Activated CD4-positive, alpha-beta T cell treated with anti-CD3 and anti-CD28 coated beads for 36 hours (primary cell): ENCODE results near the gene TOP3B. TPM values are rescaled to one million over a fixed set of nuclear protein-coding genes. Genes with fewer than 3 reads are reported as not detected.

Source experiments
- ATAC-seq: fragments of 200-7000 bp; cut with Tn5 transposase; one replicate; pipeline ENCODE4 v1.10.0; 2021; ENCODE audit warnings: mild to moderate bottlenecking, moderate library complexity
- CTCF ChIA-PET: fragments of 350-600 bp; sonication (Branson Sonifier 250); formaldehyde crosslinking; loops from one replicate; lab custom pipeline; 2021; ENCODE audit warnings: antibody characterized with exemption; lab: Charles Lee
- POLR2A ChIA-PET: fragments of 350-600 bp; sonication (Branson Sonifier 250); formaldehyde crosslinking; loops from one replicate; lab custom pipeline; 2021; ENCODE audit warnings: antibody characterized with exemption, inconsistent platforms; lab: Charles Lee
- DNase-seq: peaks from one replicate; pipeline ENCODE4 v3.0.0-alpha.2; 2020
- H3K27ac Mint-ChIP-seq: one replicate; pipeline ENCODE4 v1.8.0; 2021; ENCODE audit warnings: mixed read lengths
- H3K27me3 Mint-ChIP-seq: one replicate; pipeline ENCODE4 v1.8.0; 2021; ENCODE audit warnings: mixed read lengths
- H3K36me3 Mint-ChIP-seq: one replicate; pipeline ENCODE4 v1.8.0; 2021; ENCODE audit warnings: low read depth, mixed read lengths
- H3K4me1 Mint-ChIP-seq: one replicate; pipeline ENCODE4 v1.8.0; 2021; ENCODE audit warnings: mixed read lengths
- H3K4me3 Mint-ChIP-seq: one replicate; pipeline ENCODE4 v1.8.0; 2021; ENCODE audit warnings: mild to moderate bottlenecking, moderate library complexity, mixed read lengths
- H3K9me3 Mint-ChIP-seq: one replicate; pipeline ENCODE4 v1.8.0; 2021; ENCODE audit warnings: low read depth, mixed read lengths
- intact Hi-C, 2 experiments: fragments of 100-400 bp; cut with DNase I in 1 of 2; cut with micrococcal nuclease in 1 of 2; formaldehyde crosslinking; loops; one replicate each; pipeline versions ENCODE4 v1.14.2 to v1.15.1; 2022 to 2024; cut with DNase I, micrococcal nuclease
- total RNA-seq, 2 experiments: library from RNA; stranded (reverse); gene quantifications; one replicate each; pipeline ENCODE4 v1.2.3, GENCODE V29; 2021

The TOP3B gene
- total RNA-seq, 2 experiments from 2014 or later, result 27.3 to 33.8 TPM

DNA sequence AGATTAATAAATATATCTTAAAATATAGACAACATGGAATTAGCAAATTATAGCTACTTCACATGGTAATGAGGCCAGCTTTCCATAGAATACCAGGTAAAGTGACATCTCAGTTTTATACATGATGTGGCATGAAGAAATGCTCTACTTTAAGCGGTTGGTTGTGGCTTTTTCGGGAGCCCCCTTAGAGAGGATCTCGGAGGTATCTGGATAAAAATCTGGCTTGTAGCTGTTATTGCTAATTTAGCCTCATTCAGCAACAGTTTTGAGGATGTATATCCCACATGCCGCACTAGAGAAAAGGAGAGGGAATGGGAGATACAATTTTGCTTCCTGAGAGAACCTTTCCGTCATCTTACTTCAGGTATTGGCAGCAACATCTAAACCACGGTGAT lies 24.0 kb upstream of the TOP3B start:
- intact Hi-C loops, result no loop called here
- H3K27me3 Mint-ChIP-seq, result peaks cover 15% of the 10 kb centered on the region
- H3K36me3 Mint-ChIP-seq, result no peaks in the 10 kb centered on the region
- DNase-seq, result no peak
- ChIA-PET POLR2A (no interaction called here), CTCF (interaction anchor here (1.1 kb wide), 1 partner anchor 36 kb away, joined by 5 read pairs; no protein-coding TSS in a partner anchor)
- H3K27ac Mint-ChIP-seq, result no peak overlapping the region
- no peak for ATAC-seq
- H3K4me1 Mint-ChIP-seq, result peaks cover 3% of the 10 kb centered on the region
- no peaks in the 10 kb centered on the region for H3K9me3 Mint-ChIP-seq
- H3K4me3 Mint-ChIP-seq, result no peak overlapping the region

DNA sequence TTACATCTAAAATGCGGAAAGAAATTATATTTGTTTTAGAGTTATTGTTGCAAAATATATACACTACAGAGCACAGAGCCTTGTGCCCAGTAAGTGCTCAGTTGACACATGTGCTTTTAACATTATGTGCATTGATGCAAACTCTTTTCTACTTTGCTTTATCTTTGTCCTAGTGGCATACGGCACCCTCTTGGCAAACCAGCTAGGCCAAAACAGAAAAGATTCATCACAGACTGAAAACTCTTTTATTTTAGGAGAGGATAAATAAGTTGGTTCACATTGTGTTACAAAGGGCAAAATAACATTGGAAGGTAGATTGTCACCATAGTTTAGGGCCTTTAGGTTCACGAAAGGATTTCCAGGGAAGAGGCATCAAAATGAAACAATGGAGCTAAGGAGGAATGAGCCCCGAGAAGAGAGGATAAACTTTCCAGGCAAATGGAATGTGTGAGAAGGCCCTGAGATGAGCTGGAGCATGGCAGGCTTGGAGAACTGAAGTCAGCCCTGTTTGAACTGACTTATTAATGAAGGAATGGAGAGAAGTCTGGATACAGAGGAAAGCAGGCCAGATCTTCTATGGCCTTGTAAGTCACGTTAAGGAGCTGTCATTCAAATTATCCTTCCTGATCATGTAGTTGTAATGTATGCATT lies 23.5 kb upstream of the TOP3B start:
- H3K27ac Mint-ChIP-seq, result no peak overlapping the region
- peaks cover 3% of the 10 kb centered on the region for H3K4me1 Mint-ChIP-seq
- DNase-seq (no peak), ATAC-seq (no peak)
- intact Hi-C loops, result no loop called here
- CTCF ChIA-PET, result interaction anchor here (1.1 kb wide), 1 partner anchor 37 kb away, joined by 5 read pairs; no protein-coding TSS in a partner anchor
- POLR2A ChIA-PET, result no interaction called here
- no peak overlapping the region for H3K4me3 Mint-ChIP-seq
- H3K36me3 Mint-ChIP-seq, result no peaks in the 10 kb centered on the region
- H3K9me3 Mint-ChIP-seq, result no peaks in the 10 kb centered on the region
- peaks cover 17% of the 10 kb centered on the region for H3K27me3 Mint-ChIP-seq

DNA sequence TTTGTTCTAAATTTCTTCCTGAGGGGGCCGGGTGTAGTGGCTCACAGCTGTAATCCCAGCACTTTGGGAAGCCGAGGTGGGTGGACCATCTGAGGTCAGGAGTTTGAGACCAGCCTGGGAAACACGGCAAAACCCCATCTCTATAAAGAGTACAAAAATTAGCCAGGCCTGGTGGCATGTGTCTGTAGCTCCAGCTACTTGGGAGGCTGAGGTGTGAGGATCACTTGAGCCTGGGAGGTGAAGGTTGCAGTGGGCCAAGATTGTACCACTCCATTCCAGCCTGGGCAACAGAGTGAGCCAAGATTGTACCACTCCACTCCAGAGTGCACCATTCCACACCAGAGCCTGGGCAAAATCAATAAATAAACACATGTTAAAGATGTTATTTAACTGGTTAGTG lies 20.6 kb upstream of the TOP3B start:
- H3K4me1 Mint-ChIP-seq, result no peaks in the 10 kb centered on the region
- DNase-seq (no peak), ATAC-seq (no peak)
- H3K9me3 Mint-ChIP-seq, result no peaks in the 10 kb centered on the region
- no peak overlapping the region for H3K4me3 Mint-ChIP-seq
- intact Hi-C loops, result no loop called here
- no peak overlapping the region for H3K27ac Mint-ChIP-seq
- CTCF ChIA-PET, result interaction anchor here (1.9 kb wide), 1 partner anchor 20 kb away, joined by 4 read pairs; no protein-coding TSS in a partner anchor
- H3K36me3 Mint-ChIP-seq, result no peaks in the 10 kb centered on the region
- H3K27me3 Mint-ChIP-seq, result peaks cover 4% of the 10 kb centered on the region
- POLR2A ChIA-PET, result no interaction called here

DNA sequence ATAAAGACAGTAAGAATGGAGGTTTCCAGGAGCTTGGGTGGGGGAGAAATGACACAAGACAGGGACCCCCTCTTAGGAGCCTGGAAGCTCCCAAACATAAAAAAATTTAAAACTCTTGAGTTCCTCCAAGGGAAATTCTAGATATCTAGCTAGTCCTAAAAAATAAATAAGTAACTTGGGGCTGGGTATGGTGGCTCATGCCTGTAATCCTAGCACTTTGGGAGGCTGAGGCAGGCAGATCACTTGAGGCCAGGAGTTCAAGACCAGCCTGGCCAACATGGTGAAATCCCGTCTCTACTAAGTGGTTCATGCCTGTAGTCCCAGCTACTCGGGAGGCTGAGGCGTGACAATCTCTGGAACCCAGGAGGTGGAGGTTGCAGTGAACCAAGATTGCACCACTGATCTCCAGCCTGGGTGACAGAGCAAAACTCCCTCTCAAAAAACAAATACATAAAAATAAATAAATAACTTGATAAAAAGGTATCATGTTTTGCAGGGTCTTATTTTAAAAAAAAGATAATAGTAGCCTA lies 20.0 kb upstream of the TOP3B start:
- H3K27me3 Mint-ChIP-seq, result peaks cover 4% of the 10 kb centered on the region
- no peaks in the 10 kb centered on the region for H3K9me3 Mint-ChIP-seq
- ATAC-seq, result no peak
- DNase-seq, result no peak
- no peaks in the 10 kb centered on the region for H3K4me1 Mint-ChIP-seq
- intact Hi-C loops, result no loop called here
- H3K36me3 Mint-ChIP-seq, result no peaks in the 10 kb centered on the region
- POLR2A ChIA-PET, result no interaction called here
- no peak overlapping the region for H3K27ac Mint-ChIP-seq
- CTCF ChIA-PET, result interaction anchor here (0.7 to 1.9 kb wide), 2 partner anchors 20 to 154 kb away, joined by 3 to 4 read pairs; no protein-coding TSS in a partner anchor
- no peak overlapping the region for H3K4me3 Mint-ChIP-seq

DNA sequence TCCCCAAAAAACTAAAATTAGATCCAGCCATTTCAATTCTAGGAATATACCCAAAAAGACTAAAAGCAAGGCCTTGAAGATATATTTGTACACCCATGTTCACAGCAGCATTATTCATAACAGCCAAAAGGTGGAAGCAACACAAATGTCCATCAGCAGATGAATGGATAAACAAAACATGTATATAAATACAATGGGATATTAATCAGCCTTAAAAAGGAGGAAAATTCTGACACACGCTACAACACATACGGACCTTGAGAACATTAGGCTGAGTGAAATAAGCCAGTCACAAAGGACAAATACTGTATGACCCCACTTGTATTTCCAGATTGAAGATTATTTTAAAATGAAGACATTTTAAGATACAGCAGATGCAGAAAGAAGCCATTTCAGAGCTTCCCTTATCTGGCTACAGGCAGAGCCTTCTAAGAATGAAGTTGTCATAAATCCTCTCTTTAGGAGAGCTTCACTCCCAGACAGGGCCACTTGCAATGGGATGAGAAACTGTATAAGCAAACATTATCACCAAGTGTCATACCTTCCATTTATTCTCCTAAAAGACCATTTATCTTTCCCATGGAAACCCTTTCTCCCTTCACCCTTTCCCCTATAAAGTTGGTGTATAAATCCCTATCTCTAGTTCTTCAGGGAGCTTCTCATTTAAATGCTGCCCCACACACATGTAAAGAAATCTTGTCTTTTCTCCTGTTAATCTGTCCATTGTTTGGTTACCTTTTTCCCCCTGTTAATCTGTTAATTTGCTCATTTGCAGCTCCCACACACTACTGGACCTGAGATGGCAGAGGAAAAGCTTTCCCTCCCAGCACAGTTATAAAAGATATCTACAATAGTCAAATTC lies 19.3 kb upstream of the TOP3B start:
- no peaks in the 10 kb centered on the region for H3K36me3 Mint-ChIP-seq
- no peaks in the 10 kb centered on the region for H3K9me3 Mint-ChIP-seq
- DNase-seq (no peak), ATAC-seq (no peak)
- ChIA-PET CTCF (interaction anchor here (0.7 to 1.9 kb wide), 4 partner anchors 9 to 155 kb away, joined by 3 to 5 read pairs (median 4); no protein-coding TSS in a partner anchor), POLR2A (no interaction called here)
- H3K27ac Mint-ChIP-seq, result no peak overlapping the region
- H3K4me1 Mint-ChIP-seq, result no peaks in the 10 kb centered on the region
- intact Hi-C loops, result no loop called here
- H3K4me3 Mint-ChIP-seq, result no peak overlapping the region
- peaks cover 4% of the 10 kb centered on the region for H3K27me3 Mint-ChIP-seq

DNA sequence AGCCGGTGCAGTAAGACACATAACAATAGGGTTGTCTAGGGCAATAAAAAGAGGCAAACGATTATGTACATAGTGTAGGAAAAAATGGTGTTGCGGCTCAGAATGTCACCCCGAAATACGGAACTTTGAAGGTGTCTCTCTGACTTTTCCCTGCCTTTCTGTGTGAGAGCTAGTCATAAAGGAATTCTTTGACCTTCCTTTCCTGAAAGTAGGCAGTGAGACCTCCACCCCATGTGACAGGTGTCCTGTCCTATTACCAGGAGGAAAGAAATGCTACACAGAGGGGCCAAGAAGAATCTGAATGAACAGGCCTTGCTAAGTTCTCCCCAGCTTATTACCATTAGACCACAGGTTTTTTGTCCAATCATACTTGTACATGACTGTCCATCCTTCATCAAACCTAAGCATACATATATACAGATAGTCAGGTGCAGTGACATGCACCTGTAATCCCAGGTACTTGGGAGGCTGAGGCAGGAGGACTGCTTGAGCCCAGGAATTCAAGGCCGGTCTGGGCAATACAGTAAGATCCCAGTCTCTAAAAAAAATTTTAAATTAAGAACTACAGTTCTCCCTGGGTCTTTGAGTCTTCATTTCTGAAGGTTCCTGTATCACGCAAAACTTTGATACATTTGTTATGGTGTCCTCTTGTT lies 16.1 kb upstream of the TOP3B start:
- ATAC-seq (no peak), DNase-seq (no peak)
- POLR2A ChIA-PET, result interaction anchor here (0.6 kb wide), 1 partner anchor 1583 kb away, joined by 7 read pairs; no protein-coding TSS in a partner anchor
- no peak overlapping the region for H3K4me3 Mint-ChIP-seq
- H3K36me3 Mint-ChIP-seq, result no peaks in the 10 kb centered on the region
- intact Hi-C loops, result no loop called here
- CTCF ChIA-PET, result interaction anchor here (1.0 to 1.8 kb wide), 3 partner anchors 12 to 203 kb away, joined by 3 to 6 read pairs (median 3); no protein-coding TSS in a partner anchor
- H3K9me3 Mint-ChIP-seq, result no peaks in the 10 kb centered on the region
- no peak overlapping the region for H3K27ac Mint-ChIP-seq
- no peaks in the 10 kb centered on the region for H3K4me1 Mint-ChIP-seq
- H3K27me3 Mint-ChIP-seq, result peaks cover 2% of the 10 kb centered on the region

DNA sequence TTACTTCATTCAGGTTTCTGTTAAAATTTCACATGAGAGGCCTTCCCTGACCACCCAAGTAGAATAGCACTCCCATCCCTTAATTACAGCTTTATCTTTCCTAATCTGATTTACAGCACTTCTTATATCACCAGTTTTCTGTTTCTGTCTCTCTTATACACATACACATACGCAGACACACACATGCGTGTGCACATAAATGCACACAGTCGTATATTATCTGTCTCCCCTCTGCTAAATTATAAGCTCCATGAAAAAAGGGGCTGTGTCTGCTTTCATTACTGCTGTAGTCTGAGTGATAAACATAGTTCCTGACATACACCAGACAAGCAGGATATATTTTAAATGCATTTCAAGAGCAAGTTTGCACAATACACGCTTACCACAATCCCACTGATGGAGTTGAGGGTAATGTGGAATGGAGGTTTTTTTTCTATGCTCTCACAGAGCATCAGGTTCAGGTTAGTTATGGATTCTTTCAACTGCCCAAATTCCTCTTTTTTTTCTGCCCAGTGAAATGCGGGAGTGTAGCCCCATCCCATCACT lies 13.7 kb upstream of the TOP3B start:
- Mint-ChIP-seq H3K4me1 (no peaks in the 10 kb centered on the region), H3K36me3 (no peaks in the 10 kb centered on the region), H3K27me3 (no peaks in the 10 kb centered on the region), H3K27ac (no peak overlapping the region), H3K4me3 (no peak overlapping the region), H3K9me3 (no peaks in the 10 kb centered on the region)
- ChIA-PET CTCF (interaction anchor here (1.4 to 1.6 kb wide), 2 partner anchors 24 to 54 kb away, joined by 3 read pairs; no protein-coding TSS in a partner anchor), POLR2A (no interaction called here)
- no peak for DNase-seq
- intact Hi-C loops, result no loop called here
- ATAC-seq, result no peak

DNA sequence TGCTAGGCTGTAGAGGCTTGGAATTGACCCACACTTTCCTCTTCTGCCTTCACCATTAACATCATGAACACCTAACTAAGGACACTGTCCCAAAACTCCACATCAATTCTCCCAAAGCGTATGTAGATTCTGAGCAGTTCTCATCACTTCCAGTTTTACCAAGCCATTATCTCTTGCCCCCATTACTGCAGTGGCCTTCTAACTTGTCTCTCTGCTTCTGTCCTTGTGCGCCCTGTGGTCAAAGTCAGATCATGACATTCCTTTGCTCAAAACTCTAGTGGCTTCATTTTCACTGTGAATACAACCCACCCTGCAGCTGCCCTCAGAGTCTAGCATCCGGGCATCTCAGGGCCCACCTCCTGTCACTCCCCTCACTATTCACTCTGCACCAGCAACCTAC lies 13.1 kb upstream of the TOP3B start:
- ATAC-seq (no peak), DNase-seq (no peak)
- no peaks in the 10 kb centered on the region for H3K4me1 Mint-ChIP-seq

DNA sequence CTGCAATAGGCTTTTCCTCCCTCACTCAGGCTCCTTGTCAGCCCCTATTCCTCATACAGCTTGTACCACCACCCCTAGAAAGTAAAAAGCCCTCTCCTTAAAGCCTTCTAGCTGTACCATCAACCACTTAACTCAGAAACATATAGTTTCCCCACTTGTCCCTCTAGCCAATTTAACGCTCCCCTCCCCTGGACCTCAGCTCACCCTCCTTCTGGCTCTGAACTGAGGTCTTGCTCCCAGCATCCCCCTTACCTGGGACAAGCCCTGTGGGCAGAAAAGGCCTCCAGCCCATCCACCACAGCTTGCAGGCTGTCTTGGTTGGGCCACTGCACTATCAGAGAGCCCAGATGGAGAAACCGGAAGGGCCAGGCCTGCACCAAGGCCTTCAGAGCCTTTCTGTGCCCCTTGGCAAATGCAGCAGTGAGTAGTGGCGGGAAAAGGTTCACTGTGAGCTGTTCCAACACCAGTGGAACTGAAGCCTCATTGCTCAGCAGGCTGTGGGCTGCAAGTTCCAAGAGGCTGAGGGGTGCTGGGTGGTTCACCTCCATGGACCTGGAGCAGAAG lies 12.4 kb upstream of the TOP3B start:
- Mint-ChIP-seq H3K36me3 (no peaks in the 10 kb centered on the region), H3K4me1 (no peaks in the 10 kb centered on the region), H3K9me3 (no peaks in the 10 kb centered on the region), H3K27me3 (no peaks in the 10 kb centered on the region), H3K27ac (no peak overlapping the region), H3K4me3 (no peak overlapping the region)
- ATAC-seq (no peak), DNase-seq (no peak)
- ChIA-PET CTCF (no interaction called here), POLR2A (no interaction called here)
- intact Hi-C loops, result no loop called here

More for the DNA sequence above, 13.1 kb upstream of the TOP3B start:
- intact Hi-C loops, result no loop called here
- H3K27ac Mint-ChIP-seq, result no peak overlapping the region
- ChIA-PET POLR2A (no interaction called here), CTCF (no interaction called here)
- no peak overlapping the region for H3K4me3 Mint-ChIP-seq
- no peaks in the 10 kb centered on the region for H3K9me3 Mint-ChIP-seq
- H3K27me3 Mint-ChIP-seq, result no peaks in the 10 kb centered on the region
- no peaks in the 10 kb centered on the region for H3K36me3 Mint-ChIP-seq

DNA sequence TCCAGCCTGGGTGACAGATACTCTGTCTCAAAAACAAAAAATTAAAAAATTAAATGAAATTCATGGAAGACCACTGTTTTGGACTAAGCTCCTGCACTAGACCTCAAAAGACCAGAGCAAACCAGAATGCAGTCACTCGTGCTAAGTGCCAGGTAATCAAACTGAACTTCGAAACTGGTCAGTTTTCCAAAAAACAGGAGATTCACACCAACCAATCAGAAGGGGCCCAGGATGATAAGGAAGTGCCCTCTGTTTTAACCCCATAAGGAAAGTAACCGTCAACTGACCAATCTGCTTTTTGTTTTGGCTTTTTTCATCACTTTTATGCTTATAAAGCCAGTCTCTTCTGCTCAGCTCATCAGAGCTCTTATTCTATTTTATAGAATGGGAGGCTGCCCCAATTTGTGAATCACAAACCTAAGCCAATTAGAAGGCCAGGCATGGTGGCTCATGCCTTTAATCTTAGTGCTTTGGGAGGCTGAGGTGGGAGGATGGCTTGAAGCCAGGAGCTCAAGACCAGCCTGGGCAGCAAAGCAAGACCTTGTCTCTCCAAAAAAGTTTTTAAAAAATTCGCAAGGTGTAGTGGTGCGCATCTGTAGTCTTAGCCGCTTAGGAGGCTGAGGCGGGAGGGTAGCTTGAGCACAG lies 10.1 kb upstream of the TOP3B start:
- ChIA-PET POLR2A (interaction anchor here (0.6 kb wide), 1 partner anchor 128 kb away, joined by 3 read pairs; no protein-coding TSS in a partner anchor), CTCF (interaction anchor here (0.9 to 1.6 kb wide), 2 partner anchors 15 to 21 kb away, joined by 3 to 4 read pairs; no protein-coding TSS in a partner anchor)
- Mint-ChIP-seq H3K4me1 (no peaks in the 10 kb centered on the region), H3K36me3 (no peaks in the 10 kb centered on the region), H3K27me3 (no peaks in the 10 kb centered on the region), H3K9me3 (no peaks in the 10 kb centered on the region), H3K4me3 (no peak overlapping the region), H3K27ac (no peak overlapping the region)
- no peak for DNase-seq
- intact Hi-C loops, result no loop called here
- ATAC-seq, result no peak
